22Rv1 (cell line): ENCODE data around the gene EVL.

ENCODE experiments used
- H3K27ac ChIP-seq: fragments of 450-650 bp; 2 replicates; pipeline ENCODE4 v1.5.1; 2017
- CTCF ChIP-seq: fragments of 450-650 bp; IDR thresholded peaks from 2 replicates; pipeline ENCODE4 v1.5.1; 2017; ENCODE audit warnings: mild to moderate bottlenecking
- ZFX ChIP-seq: fragments of 450-650 bp; IDR thresholded peaks from 2 replicates; pipeline ENCODE4 v1.6.1; 2017; ENCODE audit warnings: antibody characterized with exemption, borderline replicate concordance

The EVL gene

GRCh38 chr14:100106250-100107112, 41.3 kb downstream of the EVL start:
- H3K27ac ChIP-seq = no peak overlapping the region

GRCh38 chr14:100107236-100107635, 42.0 kb downstream of the EVL start:
- TF ChIP-seq ZFX = no peak
- no peak for TF ChIP-seq CTCF

More at GRCh38 chr14:100106250-100107112, 41.3 kb downstream of the EVL start:
- no peak for TF ChIP-seq CTCF
- no peak for TF ChIP-seq ZFX

DNA sequence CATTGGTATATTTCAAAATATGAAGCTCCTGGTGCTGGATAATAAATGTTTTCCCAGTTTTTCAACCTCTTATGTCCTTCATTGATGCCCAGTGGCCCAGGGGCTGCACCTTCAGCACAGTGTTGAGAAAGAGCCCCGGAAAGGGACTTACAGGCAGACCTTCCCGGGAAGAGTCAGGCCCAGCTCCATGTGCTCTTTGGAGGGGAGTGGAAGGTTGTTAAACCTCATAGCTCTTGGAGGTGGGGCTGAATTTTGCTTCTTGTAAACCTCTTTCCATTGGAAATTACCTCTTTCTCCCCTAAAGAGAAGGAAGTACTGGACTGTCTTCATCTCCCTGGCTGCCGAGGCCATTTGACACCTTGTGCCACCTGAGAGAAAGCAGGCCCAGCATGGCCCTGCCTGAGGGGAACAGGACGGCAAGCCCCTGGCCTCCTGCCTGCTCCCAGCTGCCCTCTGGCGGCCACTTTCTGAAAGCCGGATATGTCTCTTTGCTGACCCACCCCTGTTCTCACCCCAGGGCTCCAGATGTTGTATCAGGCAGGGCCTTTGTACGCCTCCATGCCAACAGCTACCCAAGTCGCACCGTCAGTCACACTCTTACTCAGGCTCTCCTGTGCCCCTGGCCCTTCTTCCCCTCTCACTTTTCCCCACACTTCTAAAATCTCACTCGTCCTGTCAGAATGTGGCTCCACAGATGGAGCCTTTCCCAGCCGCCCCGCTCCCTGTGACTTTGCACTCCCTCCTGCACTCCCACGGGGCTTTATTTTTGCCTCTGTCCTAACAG, 43.0 kb downstream of the EVL start:
- H3K27ac ChIP-seq = no peak overlapping the region
- TF ChIP-seq CTCF (peak; percentile 97), ZFX (no peak)

More at GRCh38 chr14:100107236-100107635, 42.0 kb downstream of the EVL start:
- H3K27ac ChIP-seq = no peak overlapping the region

- H3K27ac ChIP-seq = no peak overlapping the region
- TF ChIP-seq ZFX (no peak), CTCF (no peak)
Observed at GRCh38 chr14:100108840-100109593, 43.8 kb downstream of the EVL start.

DNA sequence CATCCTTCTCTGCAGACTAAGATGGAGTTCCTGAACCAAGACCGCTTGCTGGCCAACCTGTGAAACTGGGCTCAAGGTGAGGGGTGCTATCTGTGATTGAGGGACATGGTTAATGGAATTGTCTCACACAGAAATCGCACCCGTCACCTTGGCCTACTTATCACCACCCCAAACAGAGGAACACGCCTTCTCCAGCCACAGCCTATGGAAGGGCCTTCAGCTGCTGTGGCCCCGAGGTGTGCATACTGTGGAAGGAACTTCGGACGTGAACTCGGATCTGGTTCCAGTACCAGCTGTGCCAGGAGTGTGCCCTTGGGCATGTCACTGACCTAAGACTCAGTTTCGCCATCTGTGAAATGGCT, 44.4 kb downstream of the EVL start:
- TF ChIP-seq CTCF = no peak
- TF ChIP-seq ZFX = no peak
- H3K27ac ChIP-seq = no peak overlapping the region

GRCh38 chr14:100110816-100111215, 45.6 kb downstream of the EVL start:
- H3K27ac ChIP-seq = no peak overlapping the region
- no peak for TF ChIP-seq ZFX
- TF ChIP-seq CTCF = no peak
